PC-3 (cell line): ENCODE results near the gene IRF1. TPM values are rescaled to one million over a fixed set of nuclear protein-coding genes. Genes with fewer than 3 reads are reported as not detected.

Experiments used
- ATAC-seq: fragments of 200-7000 bp; cut with Tn5 transposase; 2 replicates; pipeline ENCODE4 v1.9.1; 2020; ENCODE audit warnings: mild to moderate bottlenecking, moderate library complexity
- BruUV-seq: library from RNA; stranded (reverse); fragments of 400-500 nt; replicated peaks from 2 replicates; lab custom pipeline; 2021; lab: Mats Ljungman, UMichigan
- CTCF ChIA-PET: fragments of 300-600 bp; sonication (Branson Sonifier 250); formaldehyde crosslinking; loops from one replicate; lab custom pipeline; 2022; ENCODE audit warnings: antibody characterized with exemption; lab: Charles Lee
- POLR2A ChIA-PET: fragments of 300-600 bp; sonication (Branson Sonifier 250); formaldehyde crosslinking; loops from one replicate; lab custom pipeline; 2022; ENCODE audit warnings: antibody characterized with exemption; ENCODE audit not compliant: unreplicated experiment; lab: Charles Lee
- DNase-seq: peaks from one replicate; pipeline ENCODE4 v3.0.0-alpha.2; 2015
- H2AFZ ChIP-seq: fragments of 300-600 bp; sonication (generic); 2 replicates; pipeline ENCODE4 v1.6.0; 2016; ENCODE audit warnings: antibody characterized with exemption, low read length
- H3F3A ChIP-seq: fragments of 300-600 bp; sonication (generic); one replicate; pipeline ENCODE4 v1.6.0; 2017; ENCODE audit warnings: antibody characterized with exemption, low read length, control low read depth, mild to moderate bottlenecking; ENCODE audit not compliant: unreplicated experiment
- H3K27ac ChIP-seq: fragments of 300-600 bp; sonication (generic); 2 replicates; pipeline ENCODE4 v1.5.1; 2016; ENCODE audit warnings: mild to moderate bottlenecking, low read length
- H3K27me3 ChIP-seq: fragments of 300-600 bp; sonication (generic); 2 replicates; pipeline ENCODE4 v1.6.1; 2016; ENCODE audit warnings: low read length, mixed read lengths
- H3K36me3 ChIP-seq: fragments of 300-600 bp; sonication (generic); 2 replicates; pipeline ENCODE4 v1.6.1; 2016; ENCODE audit warnings: low read depth, mixed run types, low read length, mixed read lengths
- H3K4me1 ChIP-seq: fragments of 300-600 bp; sonication (generic); 2 replicates; pipeline ENCODE4 v1.5.1; 2016; ENCODE audit warnings: low read length; ENCODE audit not compliant: insufficient read depth
- H3K4me2 ChIP-seq: fragments of 300-600 bp; sonication (generic); 2 replicates; pipeline ENCODE4 v1.6.0; 2016; ENCODE audit warnings: low read length
- H3K4me3 ChIP-seq: fragments of 300-600 bp; sonication (generic); 2 replicates; pipeline ENCODE4 v1.5.1; 2016; ENCODE audit warnings: mild to moderate bottlenecking, low read length, mixed read lengths
- H3K79me2 ChIP-seq: fragments of 300-600 bp; sonication (generic); 2 replicates; pipeline ENCODE4 v1.6.1; 2017; ENCODE audit warnings: low read length, mixed read lengths
- H3K9ac ChIP-seq: fragments of 300-600 bp; sonication (generic); 2 replicates; pipeline ENCODE4 v1.6.0; 2016; ENCODE audit warnings: mild to moderate bottlenecking, low read length
- H3K9me2 ChIP-seq: fragments of 300-600 bp; sonication (generic); replicated peaks from 2 replicates; pipeline ENCODE4 v1.6.1; 2016; ENCODE audit warnings: mixed run types, low read length, mixed read lengths
- H3K9me3 ChIP-seq: fragments of 300-600 bp; sonication (generic); 2 replicates; pipeline ENCODE4 v1.6.1; 2016; ENCODE audit warnings: low read length, mixed read lengths
- H4K20me1 ChIP-seq: fragments of 300-600 bp; sonication (generic); 2 replicates; pipeline ENCODE4 v1.6.1; 2016; ENCODE audit warnings: low read length, mixed read lengths
- CTCF ChIP-seq: fragments of 300-600 bp; sonication (generic); conservative IDR thresholded peaks from 2 replicates; pipeline ENCODE4 v1.5.1; 2017; ENCODE audit warnings: antibody characterized with exemption, low read depth, mild to moderate bottlenecking, low read length
- EZH2 ChIP-seq: fragments of 300-600 bp; sonication (generic); IDR thresholded peaks from one replicate; pipeline ENCODE4 v1.6.1; 2017; ENCODE audit warnings: antibody characterized with exemption, mild to moderate bottlenecking, low read length; ENCODE audit not compliant: unreplicated experiment
- EZH2phosphoT487 ChIP-seq: fragments of 300-600 bp; sonication (generic); IDR thresholded peaks from 2 replicates; pipeline ENCODE4 v1.6.1; 2018; ENCODE audit warnings: mild to moderate bottlenecking, antibody characterized with exemption, low read length, borderline replicate concordance
- intact Hi-C: fragments of 100-400 bp; cut with micrococcal nuclease; formaldehyde crosslinking; loops from 2 replicates; pipeline ENCODE4 v1.9.0; 2023
- total RNA-seq: library from RNA; depleted of rRNA; stranded (reverse); fragments of >200 nt; gene quantifications from 2 replicates; pipeline ENCODE4 v1.2.3, GENCODE V29; 2014

Gene IRF1
- total RNA-seq, 1 experiment from 2014 or later, result 21.1 TPM

DNA sequence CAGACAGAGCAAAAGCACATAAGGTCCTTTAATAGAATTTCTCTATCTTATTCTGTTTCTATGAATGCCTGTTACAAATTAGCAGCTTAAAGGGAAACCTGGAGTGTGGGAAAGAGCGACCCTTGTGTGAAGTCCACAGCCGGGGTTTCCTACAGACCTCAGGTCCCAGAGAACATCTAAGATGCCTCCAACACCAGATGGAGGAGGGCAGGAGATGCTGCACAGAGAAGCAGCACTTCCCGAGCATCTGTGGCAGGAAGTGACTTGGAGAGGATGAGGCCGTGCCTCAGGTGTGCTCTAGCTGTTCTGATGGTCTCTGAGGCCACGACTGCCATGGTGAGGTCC lies 26.8 kb downstream of the IRF1 start:
- Histone ChIP-seq H3K4me2 (no peak overlapping the region), H3K9ac (no peak overlapping the region), H3K9me2 (no peaks in the 10 kb centered on the region), H3K4me1 (peaks cover 14% of the 10 kb centered on the region), H4K20me1 (no peaks in the 10 kb centered on the region), H3K4me3 (no peak overlapping the region), H3K27me3 (no peaks in the 10 kb centered on the region), H2AFZ (no peak overlapping the region), H3F3A (no peaks in the 10 kb centered on the region), H3K36me3 (no peaks in the 10 kb centered on the region), H3K9me3 (no peaks in the 10 kb centered on the region), H3K27ac (no peak overlapping the region), H3K79me2 (no peaks in the 10 kb centered on the region)
- ChIA-PET CTCF (no interaction called here), POLR2A (interaction anchor here (0.6 kb wide), 1 partner anchor 37 kb away, joined by 3 read pairs; no protein-coding TSS in a partner anchor)
- no peak for DNase-seq
- no peak for ATAC-seq
- intact Hi-C loops, result loop anchor here (10.0 kb wide), 1 partner anchor 449 kb away; the partner anchor contains the start of gene ACSL6
- no TSS peak for BruUV-seq
- TF ChIP-seq EZH2 (no peak), CTCF (no peak), EZH2phosphoT487 (no peak)

DNA sequence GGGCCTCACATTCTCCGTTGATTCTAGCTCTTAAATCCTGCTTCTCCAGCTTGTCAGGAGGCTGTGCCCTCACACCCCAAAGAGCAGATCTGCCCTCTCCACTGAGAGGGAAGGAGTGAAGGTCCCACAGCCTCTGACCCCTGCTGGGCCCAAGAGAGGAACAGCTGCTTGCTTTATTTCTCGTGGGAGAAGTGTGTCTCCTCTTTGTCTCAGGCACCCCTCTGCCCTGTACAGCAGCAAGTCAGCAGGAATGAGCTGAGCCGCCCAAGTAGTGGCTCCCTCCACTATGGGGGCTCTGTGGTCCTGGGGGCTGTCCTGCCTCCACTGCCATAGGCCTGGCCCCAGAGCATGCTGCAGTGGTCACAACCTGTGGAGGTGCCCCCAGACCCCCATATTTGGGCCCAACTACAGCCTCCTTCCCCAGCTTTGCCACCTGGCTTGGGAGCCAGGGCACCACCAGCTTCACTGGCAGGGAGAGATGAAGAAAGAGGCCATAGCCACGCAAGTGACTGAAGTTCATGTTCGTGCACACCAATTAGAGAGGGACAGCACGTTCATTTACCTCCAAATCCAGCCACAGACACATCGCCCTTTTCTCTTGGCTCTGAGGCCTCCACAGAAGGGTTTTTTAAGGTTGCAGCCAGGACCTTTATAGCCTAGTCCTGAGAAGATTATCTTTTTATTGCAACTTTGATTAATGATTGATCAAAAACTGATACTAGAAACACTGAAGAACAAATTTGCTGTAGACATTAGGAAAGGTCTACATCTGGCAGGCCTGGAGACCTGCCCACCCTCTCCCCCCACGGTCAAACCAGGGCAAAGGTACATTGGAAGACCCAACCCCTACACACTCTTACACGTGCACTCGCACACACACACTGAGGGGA lies 27.5 kb downstream of the IRF1 start:
- ATAC-seq, result no peak
- no peaks in the 10 kb centered on the region for H3K79me2 ChIP-seq
- peaks cover 21% of the 10 kb centered on the region for H3K4me1 ChIP-seq
- no peaks in the 10 kb centered on the region for H3K9me2 ChIP-seq
- no peaks in the 10 kb centered on the region for H3K27me3 ChIP-seq
- no TSS peak for BruUV-seq
- no peak for DNase-seq
- no peak for TF ChIP-seq EZH2
- TF ChIP-seq EZH2phosphoT487, result no peak
- no peak for TF ChIP-seq CTCF
- H3K27ac ChIP-seq, result no peak overlapping the region
- no peaks in the 10 kb centered on the region for H3K36me3 ChIP-seq
- H3K4me2 ChIP-seq, result no peak overlapping the region
- no peaks in the 10 kb centered on the region for H3F3A ChIP-seq
- ChIA-PET CTCF (no interaction called here), POLR2A (interaction anchor here (0.6 kb wide), 1 partner anchor 38 kb away, joined by 3 read pairs; no protein-coding TSS in a partner anchor)
- no peaks in the 10 kb centered on the region for H3K9me3 ChIP-seq
- intact Hi-C loops, result loop anchor here (10.0 kb wide), 1 partner anchor 448 kb away; the partner anchor contains the start of gene ACSL6
- no peaks in the 10 kb centered on the region for H4K20me1 ChIP-seq
- H3K4me3 ChIP-seq, result no peak overlapping the region
- no peak overlapping the region for H2AFZ ChIP-seq
- H3K9ac ChIP-seq, result no peak overlapping the region

GRCh38 chr5:132462333-132462732 lies 28.2 kb downstream of the IRF1 start:
- ChIA-PET CTCF (no interaction called here), POLR2A (no interaction called here)
- H3K9ac ChIP-seq, result no peak overlapping the region
- no peak overlapping the region for H3K27ac ChIP-seq
- no peak overlapping the region for H2AFZ ChIP-seq
- no peaks in the 10 kb centered on the region for H3K9me3 ChIP-seq
- BruUV-seq, result no TSS peak
- no peak overlapping the region for H3K4me3 ChIP-seq
- H3K4me2 ChIP-seq, result no peak overlapping the region
- peaks cover 27% of the 10 kb centered on the region for H3K4me1 ChIP-seq
- ATAC-seq (no peak), DNase-seq (no peak)
- intact Hi-C loops, result loop anchor here (10.0 kb wide), 1 partner anchor 448 kb away; the partner anchor contains the start of gene ACSL6
- H4K20me1 ChIP-seq, result no peaks in the 10 kb centered on the region
- no peaks in the 10 kb centered on the region for H3K36me3 ChIP-seq
- no peaks in the 10 kb centered on the region for H3K27me3 ChIP-seq
- no peak for TF ChIP-seq EZH2phosphoT487
- TF ChIP-seq EZH2, result no peak
- TF ChIP-seq CTCF, result no peak
- H3F3A ChIP-seq, result no peaks in the 10 kb centered on the region
- H3K9me2 ChIP-seq, result no peaks in the 10 kb centered on the region
- H3K79me2 ChIP-seq, result no peaks in the 10 kb centered on the region
